RCC 7860 (cell line): ENCODE results near the gene RIMS4.

ENCODE experiments used
- DNase-seq: peaks from one replicate; pipeline ENCODE4 v3.0.0-alpha.2; 2015; ENCODE audit warnings: low spot score
- FAIRE-seq: peaks from 2 replicates; lab custom pipeline; 2012; peaks lifted over from hg19 to GRCh38; lab: Jason Lieb, UNC

Gene RIMS4

DNA sequence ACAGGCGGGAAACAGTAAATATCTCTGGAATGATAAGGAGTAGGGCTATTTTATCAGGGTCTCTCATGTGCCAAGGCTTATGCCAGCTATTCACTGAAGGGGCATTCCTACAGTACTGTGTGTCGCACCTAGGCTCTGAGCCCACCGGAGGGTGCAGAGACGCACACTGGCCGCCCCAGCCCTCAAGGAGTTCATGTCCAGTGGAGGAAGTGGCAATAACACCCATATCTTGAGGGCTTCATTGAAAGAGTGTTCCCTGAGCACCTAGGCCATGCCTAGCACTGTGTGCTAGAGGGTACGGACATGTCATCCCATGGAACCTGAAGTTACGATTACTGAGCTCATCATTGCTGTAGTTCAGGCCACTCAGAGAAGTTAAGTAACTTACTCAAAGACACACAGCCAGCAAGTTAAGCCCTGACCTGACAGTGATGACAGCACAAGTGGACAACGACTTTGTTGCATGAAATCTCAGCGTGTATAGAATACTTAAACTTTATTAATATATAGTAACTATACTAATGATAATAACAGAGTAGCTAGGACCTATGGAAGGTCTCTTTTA lies 86.5 kb downstream of the RIMS4 start:
- DNase-seq (no peak), FAIRE-seq (no peak)

- no peak for FAIRE-seq
- no peak for DNase-seq
Observed at GRCh38 chr20:44723391-44723790, 87.0 kb downstream of the RIMS4 start.

- DNase-seq: no peak
- no peak for FAIRE-seq
Observed at GRCh38 chr20:44722990-44723389, 87.4 kb downstream of the RIMS4 start.

GRCh38 chr20:44721785-44722054 lies 88.6 kb downstream of the RIMS4 start:
- DNase-seq (no peak), FAIRE-seq (no peak)

GRCh38 chr20:44720997-44721784 lies 89.2 kb downstream of the RIMS4 start:
- FAIRE-seq (no peak), DNase-seq (peak; percentile 80)

- DNase-seq (peak; percentile 94), FAIRE-seq (peak; percentile 88)
Observed at GRCh38 chr20:44720621-44720996, 89.7 kb downstream of the RIMS4 start.

GRCh38 chr20:44719841-44720240 lies 90.5 kb downstream of the RIMS4 start:
- FAIRE-seq: no peak
- no peak for DNase-seq

DNA sequence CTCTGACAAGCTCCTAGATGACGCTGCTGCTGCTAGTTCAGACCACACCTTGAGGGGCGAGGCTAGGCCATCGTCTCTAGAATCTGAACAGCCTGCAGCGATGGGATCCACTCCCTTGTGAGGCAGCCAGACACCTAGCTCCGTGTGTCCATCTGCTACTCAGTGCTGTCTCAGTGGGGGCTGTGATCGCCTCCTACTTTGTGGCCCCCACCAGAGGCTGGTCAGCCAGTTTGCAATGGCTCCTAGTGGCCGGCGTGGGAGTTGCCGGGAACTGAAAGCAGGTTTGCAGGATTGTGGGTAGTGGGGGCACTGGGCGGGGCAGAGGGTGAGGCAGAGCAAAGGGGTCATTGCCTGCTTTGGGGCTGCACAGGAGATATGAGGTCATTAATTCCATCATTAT lies 92.4 kb downstream of the RIMS4 start:
- DNase-seq (no peak), FAIRE-seq (no peak)

GRCh38 chr20:44716309-44717106 lies 93.8 kb downstream of the RIMS4 start:
- no peak for DNase-seq
- FAIRE-seq: no peak

- FAIRE-seq: no peak
Observed at GRCh38 chr20:44715499-44716308, 94.6 kb downstream of the RIMS4 start.

GRCh38 chr20:44714701-44715498 lies 95.4 kb downstream of the RIMS4 start, which contains the start of gene CCN5:
TSS of gene CCN5 (plus strand) at chr20:44715369. CDS start at chr20:44715391, 22 bp downstream.
- DNase-seq (peak; percentile 69), FAIRE-seq (peak; percentile 78)

More at GRCh38 chr20:44715499-44716308, 94.6 kb downstream of the RIMS4 start:
- DNase-seq: no peak

DNA sequence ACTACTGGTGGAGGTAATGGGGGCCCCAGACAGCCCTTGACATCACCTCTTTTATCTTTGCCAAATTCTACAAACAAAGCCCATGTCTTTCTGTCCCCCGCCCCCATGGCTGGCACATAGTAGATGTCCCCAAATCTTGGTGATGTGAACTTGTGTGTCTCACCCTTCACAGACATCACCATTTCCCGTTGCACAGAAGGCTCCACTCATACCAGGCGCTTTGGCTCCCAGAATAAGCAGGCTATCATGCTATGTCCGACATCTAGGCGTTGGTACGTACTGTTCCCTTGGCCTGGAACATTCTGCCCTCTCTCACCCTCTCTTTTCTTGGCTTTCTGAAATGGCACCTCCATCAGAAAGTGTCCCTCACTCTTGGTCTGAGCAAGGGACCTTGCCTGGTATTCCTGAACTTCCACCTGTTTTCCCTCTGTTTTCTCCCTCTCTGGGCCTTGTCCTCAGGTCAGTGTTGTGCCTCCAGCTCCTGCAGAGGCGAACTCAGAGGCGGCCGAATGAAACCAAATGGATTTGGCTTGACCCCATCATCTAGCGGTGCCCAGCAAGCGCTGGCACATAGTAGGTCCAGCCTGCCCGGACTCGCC lies 96.1 kb downstream of the RIMS4 start:
- no peak for FAIRE-seq
- no peak for DNase-seq

DNA sequence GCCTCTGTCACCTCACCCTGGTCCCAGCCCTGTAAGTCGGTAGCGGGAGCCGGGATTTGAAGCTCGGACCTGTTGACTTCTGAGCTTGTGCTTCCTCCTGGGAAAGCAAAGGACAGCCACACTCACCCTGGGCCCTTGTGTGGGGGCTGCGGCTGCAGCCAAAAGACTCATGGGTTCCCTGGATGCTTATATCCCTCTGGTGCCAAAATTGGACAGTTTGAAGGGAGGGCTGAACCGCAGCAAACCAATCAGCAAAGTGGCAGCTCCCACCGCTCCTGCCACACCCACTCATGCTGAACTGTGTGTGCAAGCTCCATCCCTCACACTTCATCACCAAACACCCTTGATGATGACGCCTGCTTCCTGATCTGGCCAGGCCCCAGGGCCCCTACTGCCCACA lies 99.1 kb downstream of the RIMS4 start:
- DNase-seq (no peak), FAIRE-seq (no peak)

GRCh38 chr20:44709797-44710196 lies 100.5 kb downstream of the RIMS4 start:
- DNase-seq (no peak), FAIRE-seq (no peak)

- no peak for FAIRE-seq
- no peak for DNase-seq
Observed at GRCh38 chr20:44709380-44709779, 101.0 kb downstream of the RIMS4 start.

DNA sequence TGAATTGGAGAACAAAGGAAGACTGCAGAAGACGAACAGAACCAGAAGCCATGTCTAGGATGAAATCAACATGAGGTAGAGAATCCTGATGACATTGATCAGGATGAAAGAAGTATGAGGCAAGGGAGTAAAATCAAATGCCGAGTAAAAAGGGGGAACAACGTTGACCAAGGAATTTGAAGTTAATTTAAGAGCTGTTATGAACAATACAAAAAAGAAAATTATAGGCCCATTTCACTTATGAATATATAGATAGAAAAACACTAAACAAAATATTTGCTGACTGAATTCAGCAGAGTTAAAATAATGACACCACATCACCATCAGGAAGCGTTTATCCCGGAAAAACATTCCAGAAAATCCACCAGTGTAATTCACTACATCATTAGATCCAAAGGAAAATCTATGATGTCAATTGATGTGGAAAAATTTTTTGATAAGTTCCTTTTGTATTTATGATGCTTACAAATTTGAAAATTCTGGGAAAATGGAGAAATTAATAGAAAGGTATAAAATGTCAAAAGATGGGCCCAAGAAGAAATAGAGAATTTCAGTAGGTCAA lies 103.2 kb downstream of the RIMS4 start:
- DNase-seq: no peak
- FAIRE-seq: no peak

DNA sequence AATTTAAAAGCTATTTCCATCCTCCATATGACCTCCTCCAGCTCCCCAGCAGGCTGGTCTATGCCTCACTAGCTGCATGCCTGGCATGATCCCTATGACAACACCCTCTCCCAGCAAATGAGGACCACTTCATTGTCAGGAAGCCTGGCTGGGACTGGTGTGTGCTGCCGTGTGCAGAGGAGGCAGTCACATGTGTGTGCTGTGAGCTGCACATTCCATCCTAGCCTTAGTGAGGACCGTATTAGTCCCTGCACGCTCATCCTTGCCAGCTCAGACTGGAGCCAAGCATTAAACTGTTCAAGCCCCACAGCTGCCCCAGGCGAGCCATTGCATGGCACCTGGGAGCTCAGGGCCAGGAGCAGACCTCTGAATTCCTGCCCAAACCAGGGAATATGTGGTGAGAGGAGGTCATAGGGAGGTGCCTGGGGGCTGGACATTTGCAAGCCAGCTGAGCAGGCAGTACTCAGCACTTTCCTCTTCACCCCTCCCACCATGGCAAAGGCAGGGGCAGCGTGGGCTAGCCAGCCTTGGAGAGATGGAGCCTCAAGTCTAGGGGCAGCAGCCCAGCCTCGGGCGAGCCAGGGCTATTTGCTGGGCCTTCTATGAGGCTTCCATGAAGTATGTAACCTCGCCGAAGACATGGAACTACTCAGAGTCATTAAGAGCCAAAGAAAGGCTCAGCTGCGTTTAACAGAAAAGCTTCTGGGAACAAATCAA lies 103.9 kb downstream of the RIMS4 start:
- FAIRE-seq (no peak), DNase-seq (no peak)

- FAIRE-seq: no peak
- DNase-seq: no peak
Observed at GRCh38 chr20:44705364-44706094, 104.8 kb downstream of the RIMS4 start.
